GM10248 (cell line): Measurements from ENCODE around the gene MC1R.

ENCODE experiments used
- CTCF ChIA-PET: fragments of 300-600 bp; sonication (Branson Sonifier 250); formaldehyde crosslinking; extraction: SDS; loops from one replicate; lab custom pipeline; 2021; ENCODE audit warnings: antibody characterized with exemption; lab: Yijun Ruan, JAX
- POLR2A ChIA-PET: fragments of 350-650 bp; sonication (Branson Sonifier 250); formaldehyde crosslinking; extraction: SDS; loops from one replicate; lab custom pipeline; 2020; ENCODE audit warnings: antibody characterized with exemption; lab: Yijun Ruan, JAX
- DNase-seq: peaks from one replicate; pipeline ENCODE4 v3.0.0; 2012; ENCODE audit errors: extremely low spot score
- TF ChIP-seq, protein P1 (sequence below): IDR thresholded peaks from 2 replicates; pipeline ENCODE4 v1.5.1; 2012; ENCODE audit warnings: mild to moderate bottlenecking, low read depth; ENCODE audit errors: extremely low read depth, missing control alignments, control extremely low read depth

MC1R gene

DNA sequence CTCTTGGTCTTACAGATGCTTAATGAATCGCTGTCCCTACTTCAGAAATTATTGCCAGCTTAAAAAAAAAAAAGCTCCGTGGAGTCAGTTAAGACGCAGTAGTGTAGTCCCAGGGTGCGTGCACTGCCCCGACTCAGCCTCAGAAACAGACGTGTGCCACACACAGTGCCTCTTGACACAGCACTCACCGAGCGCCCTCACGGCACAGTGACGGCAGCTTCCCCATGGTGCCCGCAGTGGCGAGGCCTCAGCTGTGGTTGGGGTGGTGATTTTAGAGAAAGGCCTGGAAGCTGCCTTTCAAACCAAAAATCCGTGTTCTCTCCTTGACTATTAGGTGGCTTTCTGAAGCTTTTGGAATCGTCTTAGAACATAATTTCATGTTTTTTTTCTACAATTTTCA lies 31.4 kb upstream of the MC1R start:
- POLR2A ChIA-PET: interaction anchor here (1.4 kb wide), 1 partner anchor 20 kb away, joined by 3 read pairs; no protein-coding TSS in a partner anchor
- CTCF ChIA-PET: interaction anchor here (0.6 to 2.6 kb wide), 5 partner anchors 10 to 26 kb away, joined by 3 to 8 read pairs (median 4); no protein-coding TSS in a partner anchor

DNA sequence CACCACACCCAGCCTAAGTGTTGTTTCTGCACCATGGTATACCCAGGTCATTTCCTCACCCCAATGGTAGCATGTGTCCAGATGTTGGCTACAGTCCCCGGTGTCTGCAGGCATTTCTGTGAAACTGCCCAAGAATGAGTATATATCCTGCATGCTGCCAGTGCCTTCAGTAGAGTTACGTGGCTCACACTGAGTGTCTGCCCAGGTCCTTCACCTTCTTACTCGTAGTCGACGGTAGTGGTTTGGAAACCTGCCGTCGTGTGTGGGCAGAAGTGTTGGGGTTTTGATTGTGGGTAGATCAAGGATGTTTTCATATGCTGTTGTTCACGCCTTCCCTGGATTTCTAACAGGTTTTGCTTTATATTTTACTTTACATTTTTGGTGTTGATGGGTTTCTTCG lies 28.5 kb upstream of the MC1R start:
- DNase-seq: no peak
- CTCF ChIA-PET: interaction anchor here (0.7 kb wide), 1 partner anchor 20 kb away, joined by 3 read pairs; no protein-coding TSS in a partner anchor
- TF ChIP-seq, protein P1, sequence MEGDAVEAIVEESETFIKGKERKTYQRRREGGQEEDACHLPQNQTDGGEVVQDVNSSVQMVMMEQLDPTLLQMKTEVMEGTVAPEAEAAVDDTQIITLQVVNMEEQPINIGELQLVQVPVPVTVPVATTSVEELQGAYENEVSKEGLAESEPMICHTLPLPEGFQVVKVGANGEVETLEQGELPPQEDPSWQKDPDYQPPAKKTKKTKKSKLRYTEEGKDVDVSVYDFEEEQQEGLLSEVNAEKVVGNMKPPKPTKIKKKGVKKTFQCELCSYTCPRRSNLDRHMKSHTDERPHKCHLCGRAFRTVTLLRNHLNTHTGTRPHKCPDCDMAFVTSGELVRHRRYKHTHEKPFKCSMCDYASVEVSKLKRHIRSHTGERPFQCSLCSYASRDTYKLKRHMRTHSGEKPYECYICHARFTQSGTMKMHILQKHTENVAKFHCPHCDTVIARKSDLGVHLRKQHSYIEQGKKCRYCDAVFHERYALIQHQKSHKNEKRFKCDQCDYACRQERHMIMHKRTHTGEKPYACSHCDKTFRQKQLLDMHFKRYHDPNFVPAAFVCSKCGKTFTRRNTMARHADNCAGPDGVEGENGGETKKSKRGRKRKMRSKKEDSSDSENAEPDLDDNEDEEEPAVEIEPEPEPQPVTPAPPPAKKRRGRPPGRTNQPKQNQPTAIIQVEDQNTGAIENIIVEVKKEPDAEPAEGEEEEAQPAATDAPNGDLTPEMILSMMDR: no peak
- POLR2A ChIA-PET: no interaction called here

More for the DNA sequence above, 31.4 kb upstream of the MC1R start:
- no peak for DNase-seq
- TF ChIP-seq, protein P1: no peak

DNA sequence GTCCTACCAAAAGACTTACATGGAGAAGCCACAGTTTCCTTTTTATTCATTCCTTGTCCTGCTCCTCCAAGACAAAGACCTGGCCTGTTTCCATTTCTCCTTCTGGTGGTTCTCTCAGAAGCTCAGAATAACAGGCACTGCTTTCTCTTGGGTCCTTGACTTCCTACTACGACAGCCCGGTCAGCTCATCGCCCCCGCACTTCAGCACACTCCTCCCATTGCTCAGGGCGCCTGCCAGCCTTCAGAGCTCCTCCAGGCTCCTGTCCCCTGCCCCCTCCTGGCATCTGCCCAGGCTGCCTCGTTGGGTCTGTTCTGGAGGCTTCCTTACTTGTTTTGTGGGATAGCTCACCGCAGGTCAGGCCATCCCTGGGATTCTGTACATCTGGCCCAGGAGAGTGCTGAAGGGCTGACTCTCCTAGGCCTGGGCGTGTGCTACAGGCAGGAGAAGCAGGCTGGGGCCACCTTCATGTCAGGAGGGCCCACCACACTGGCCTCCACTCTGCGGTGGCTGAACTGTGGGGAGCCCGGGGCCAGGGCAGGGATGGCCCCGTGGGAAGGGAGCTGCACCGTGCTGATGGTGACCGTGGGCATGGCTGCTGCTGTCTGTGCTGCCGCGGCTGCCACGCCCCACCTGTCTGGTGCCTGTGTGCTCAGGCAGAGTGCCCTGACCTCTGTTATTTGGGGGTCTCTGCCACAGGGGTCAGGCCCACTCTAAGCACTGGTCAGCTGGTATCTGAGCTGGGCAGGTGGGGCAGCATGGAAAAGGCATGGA lies 27.6 kb upstream of the MC1R start:
- ChIA-PET CTCF (interaction anchor here (0.7 kb wide), 1 partner anchor 19 kb away, joined by 3 read pairs; no protein-coding TSS in a partner anchor), POLR2A (no interaction called here)
- DNase-seq: no peak
- TF ChIP-seq, protein P1: no peak

DNA sequence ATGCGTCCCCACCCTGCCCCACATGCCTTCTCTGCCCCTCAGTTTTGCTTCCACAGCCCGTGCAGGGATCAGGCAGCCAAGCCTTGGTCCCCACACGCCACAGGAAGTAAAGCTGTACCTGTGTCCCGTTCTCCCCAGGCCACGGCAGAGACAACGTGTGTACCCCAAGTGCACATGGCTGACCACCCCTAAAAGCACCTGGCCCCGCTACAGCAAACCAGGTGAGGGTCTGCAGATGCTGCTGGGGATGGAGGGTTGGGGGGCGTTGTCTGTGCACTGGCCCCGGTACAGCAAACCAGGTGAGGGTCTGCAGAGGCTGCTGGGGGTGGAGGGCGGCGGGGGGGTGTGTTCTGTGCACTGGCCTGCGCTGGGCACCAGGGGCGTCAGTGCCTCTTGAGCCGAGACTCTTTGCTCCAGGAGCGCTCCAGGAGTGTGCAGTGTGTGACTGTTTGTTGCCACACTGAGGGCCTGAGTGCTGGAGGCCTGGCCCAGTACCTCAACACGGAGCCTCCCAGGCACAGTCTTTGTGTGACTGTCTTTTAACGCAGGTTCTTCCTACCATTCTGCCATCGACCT lies 26.5 kb upstream of the MC1R start:
- TF ChIP-seq, protein P1: no peak
- ChIA-PET POLR2A (no interaction called here), CTCF (no interaction called here)
- DNase-seq: no peak

DNA sequence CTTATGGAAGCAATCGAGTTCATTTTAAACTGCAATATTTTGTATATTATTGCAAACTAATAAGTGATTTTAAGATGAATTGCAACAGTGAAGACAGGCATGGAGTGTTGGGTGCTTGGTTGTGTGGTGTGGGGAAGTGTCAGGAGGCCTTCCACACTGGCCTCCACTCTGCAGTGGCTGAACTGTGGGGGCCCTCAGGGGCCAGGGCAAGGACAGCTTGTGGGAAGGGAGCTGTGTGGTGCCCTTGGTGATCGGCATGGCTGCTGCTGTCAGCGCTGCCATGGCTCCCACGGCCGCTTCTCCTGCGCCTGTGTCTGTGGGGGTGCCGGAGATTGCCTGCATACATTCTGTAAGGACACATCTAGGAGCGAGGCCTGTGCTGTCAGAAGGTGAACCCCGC lies 26.0 kb upstream of the MC1R start:
- POLR2A ChIA-PET: no interaction called here
- no peak for DNase-seq
- TF ChIP-seq, protein P1: no peak
- CTCF ChIA-PET: no interaction called here

DNA sequence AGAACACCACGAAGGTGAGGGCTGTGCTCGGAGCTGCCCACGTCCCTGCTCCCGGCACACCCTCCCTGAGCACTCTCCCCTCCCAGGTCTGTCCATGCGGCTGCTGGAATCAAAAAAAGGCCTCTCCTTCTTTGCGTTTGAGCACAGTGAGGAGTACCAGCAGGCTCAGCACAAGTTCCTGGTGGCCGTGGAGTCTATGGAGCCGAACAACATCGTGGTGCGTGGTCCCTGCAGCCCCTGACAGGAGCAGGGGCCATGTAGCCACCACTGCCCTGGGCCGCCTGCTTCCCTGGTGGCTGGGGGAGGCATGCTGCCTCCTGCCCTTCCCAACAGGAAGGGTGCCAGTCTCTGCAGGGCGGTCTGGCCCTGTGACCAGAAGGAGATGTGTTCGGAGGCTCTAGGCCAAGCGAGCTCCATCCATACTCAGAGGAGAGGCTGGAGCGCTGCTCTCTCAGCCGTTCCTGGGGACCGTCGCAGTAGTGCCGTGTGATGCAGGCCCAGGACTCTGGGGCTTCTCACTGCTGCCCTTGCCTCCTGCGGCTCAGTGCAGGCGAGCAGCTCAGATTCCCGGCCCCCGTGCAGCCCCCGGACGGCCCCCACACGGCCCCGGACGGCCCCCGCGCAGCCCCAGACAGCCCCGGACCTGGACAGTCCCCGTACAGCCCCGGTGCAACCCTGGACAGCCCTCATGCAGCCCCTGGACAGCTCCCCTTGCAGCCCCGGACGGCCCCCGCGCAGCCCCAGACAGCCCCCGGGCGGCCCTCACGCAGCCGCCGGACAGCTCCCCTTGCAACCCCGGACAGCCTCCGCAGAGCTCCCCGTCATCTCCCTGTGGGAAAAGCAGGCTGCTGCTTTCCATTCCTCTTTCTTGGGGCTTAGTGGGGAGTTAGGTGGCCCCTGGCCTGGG lies 24.8 kb upstream of the MC1R start:
- DNase-seq: no peak
- ChIA-PET POLR2A (no interaction called here), CTCF (no interaction called here)
- TF ChIP-seq, protein P1: no peak
